Adipocyte (in vitro differentiated cells): Measurements from ENCODE around the gene UBL7.

Source experiments
- DNase-seq: peaks from one replicate; pipeline ENCODE4 v3.0.0-alpha.2; 2015; ENCODE audit warnings: low read depth
- H3K27me3 ChIP-seq: replicated peaks from 2 replicates; pipeline ENCODE4 v1.7.0; 2013; ENCODE audit warnings: mild to moderate bottlenecking, low read length, moderate library complexity; ENCODE audit not compliant: control insufficient read depth, insufficient read depth
- H3K36me3 ChIP-seq: 2 replicates; pipeline ENCODE4 v1.7.0; 2013; ENCODE audit warnings: low read length, mild to moderate bottlenecking, moderate library complexity; ENCODE audit not compliant: control insufficient read depth, insufficient read depth, severe bottlenecking
- H3K4me1 ChIP-seq: 2 replicates; pipeline ENCODE4 v1.7.0; 2013; ENCODE audit warnings: mild to moderate bottlenecking, low read length, moderate library complexity; ENCODE audit not compliant: control insufficient read depth, insufficient read depth
- H3K4me3 ChIP-seq: 2 replicates; pipeline ENCODE4 v1.7.0; 2013; ENCODE audit warnings: mild to moderate bottlenecking, low read length, moderate library complexity
- H3K9ac ChIP-seq: 2 replicates; pipeline ENCODE4 v1.7.0; 2013; ENCODE audit warnings: mild to moderate bottlenecking, low read length, moderate library complexity
- H3K9me3 ChIP-seq: 2 replicates; pipeline ENCODE4 v1.7.0; 2013; ENCODE audit warnings: mild to moderate bottlenecking, low read length, moderate library complexity; ENCODE audit not compliant: control insufficient read depth

Gene UBL7

GRCh38 chr15:74427607-74428441 is 33.1 kb downstream of the UBL7 start:
- no peaks in the 10 kb centered on the region for H3K9me3 ChIP-seq
- no peaks in the 10 kb centered on the region for H3K27me3 ChIP-seq
- H3K4me3 ChIP-seq: no peak overlapping the region
- no peak overlapping the region for H3K9ac ChIP-seq
- H3K4me1 ChIP-seq: peaks cover 37% of the 10 kb centered on the region
- H3K36me3 ChIP-seq: no peaks in the 10 kb centered on the region
- no peak for DNase-seq

- DNase-seq: no peak
- no peak overlapping the region for H3K4me3 ChIP-seq
Measured at GRCh38 chr15:74426404-74427281, 34.3 kb downstream of the UBL7 start.

GRCh38 chr15:74425630-74426029 is 35.3 kb downstream of the UBL7 start:
- no peaks in the 10 kb centered on the region for H3K9me3 ChIP-seq
- H3K27me3 ChIP-seq: no peaks in the 10 kb centered on the region
- H3K9ac ChIP-seq: no peak overlapping the region
- H3K36me3 ChIP-seq: no peaks in the 10 kb centered on the region
- peaks cover 45% of the 10 kb centered on the region for H3K4me1 ChIP-seq
- DNase-seq: no peak
- H3K4me3 ChIP-seq: no peak overlapping the region

More at GRCh38 chr15:74426404-74427281, 34.3 kb downstream of the UBL7 start:
- Histone ChIP-seq H3K9me3 (no peaks in the 10 kb centered on the region), H3K9ac (no peak overlapping the region), H3K27me3 (no peaks in the 10 kb centered on the region), H3K4me1 (peaks cover 42% of the 10 kb centered on the region), H3K36me3 (no peaks in the 10 kb centered on the region)

- no peaks in the 10 kb centered on the region for H3K36me3 ChIP-seq
- no peaks in the 10 kb centered on the region for H3K27me3 ChIP-seq
- H3K4me3 ChIP-seq: no peak overlapping the region
- DNase-seq: no peak
- H3K9ac ChIP-seq: no peak overlapping the region
- no peaks in the 10 kb centered on the region for H3K9me3 ChIP-seq
- H3K4me1 ChIP-seq: peaks cover 51% of the 10 kb centered on the region
Measured at GRCh38 chr15:74424901-74425528, 35.9 kb downstream of the UBL7 start.

DNA sequence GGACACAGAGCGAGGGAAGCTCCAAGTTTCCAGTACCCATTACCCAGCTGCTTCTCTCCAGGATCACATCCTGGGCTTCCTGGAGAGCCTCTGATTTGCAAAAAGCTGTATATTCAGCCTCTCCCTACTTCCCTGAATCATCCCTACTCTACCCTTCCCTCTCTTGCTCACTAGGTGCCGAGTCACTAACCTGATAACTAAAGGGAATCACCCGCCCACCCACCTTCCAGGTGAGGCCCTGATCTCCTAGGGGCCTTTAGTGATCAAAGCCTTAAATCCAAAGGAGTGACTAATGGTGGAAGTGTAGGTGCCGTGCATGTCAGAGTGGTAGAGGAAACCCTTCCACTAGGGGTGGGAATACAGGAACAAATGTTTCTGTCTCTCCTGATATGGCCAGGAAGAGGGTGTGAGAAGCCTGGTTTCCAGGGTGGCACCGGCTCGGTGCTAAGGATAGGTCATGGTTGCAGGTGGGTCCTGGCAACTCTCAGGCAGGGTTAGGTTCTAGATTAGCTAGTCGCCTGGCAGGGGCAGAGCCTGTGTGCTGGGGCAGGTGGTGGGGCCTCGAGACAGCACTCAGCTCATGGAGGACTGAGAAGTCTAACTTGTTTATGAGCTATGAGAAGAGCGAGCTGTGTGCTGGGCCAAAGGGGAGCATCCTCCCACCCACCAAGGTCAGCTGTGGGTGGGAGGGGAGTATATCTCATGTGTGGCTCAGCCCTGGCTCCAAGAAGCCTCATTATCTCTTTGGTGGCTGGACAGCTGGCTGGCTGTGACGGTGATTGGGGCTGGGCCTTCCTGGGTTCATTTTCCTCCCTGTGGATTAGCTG is 37.3 kb downstream of the UBL7 start:
- Histone ChIP-seq H3K9me3 (no peaks in the 10 kb centered on the region), H3K4me1 (peaks cover 57% of the 10 kb centered on the region), H3K27me3 (no peaks in the 10 kb centered on the region), H3K4me3 (no peak overlapping the region), H3K9ac (peak overlapping the region; percentile 58), H3K36me3 (no peaks in the 10 kb centered on the region)
- DNase-seq: no peak

GRCh38 chr15:74422652-74423430 is 38.1 kb downstream of the UBL7 start:
- H3K9ac ChIP-seq: peak overlapping the region; percentile 60
- H3K9me3 ChIP-seq: no peaks in the 10 kb centered on the region
- no peaks in the 10 kb centered on the region for H3K27me3 ChIP-seq
- DNase-seq: peak; percentile 63
- H3K4me3 ChIP-seq: peak overlapping the region; percentile 52
- H3K36me3 ChIP-seq: no peaks in the 10 kb centered on the region
- H3K4me1 ChIP-seq: peaks cover 51% of the 10 kb centered on the region

DNA sequence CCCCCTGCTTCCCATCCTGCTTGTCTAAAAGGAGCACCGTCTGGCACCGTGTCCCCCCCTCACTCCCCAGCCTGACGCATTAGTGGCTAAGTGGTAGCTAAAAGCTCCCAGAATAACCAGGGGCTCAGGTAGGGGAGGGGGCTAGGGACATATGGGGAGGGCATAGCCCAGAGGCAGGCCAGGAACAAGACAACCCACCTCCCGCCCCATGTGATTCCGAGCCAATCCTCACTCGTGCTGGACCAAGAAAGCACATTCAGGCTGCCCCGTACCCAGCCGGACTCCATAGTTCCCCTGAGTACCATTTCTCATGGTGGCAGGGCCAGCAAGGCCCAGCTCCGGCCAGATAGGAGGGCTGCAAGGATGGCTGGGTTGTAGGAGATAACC is 38.7 kb downstream of the UBL7 start:
- Histone ChIP-seq H3K9ac (peak overlapping the region; percentile 60), H3K4me1 (peaks cover 56% of the 10 kb centered on the region), H3K9me3 (no peaks in the 10 kb centered on the region), H3K27me3 (no peaks in the 10 kb centered on the region), H3K36me3 (no peaks in the 10 kb centered on the region), H3K4me3 (peak overlapping the region; percentile 52)
- DNase-seq: no peak

GRCh38 chr15:74421302-74422245 is 39.4 kb downstream of the UBL7 start:
- Histone ChIP-seq H3K9me3 (no peaks in the 10 kb centered on the region), H3K4me1 (peaks cover 63% of the 10 kb centered on the region), H3K9ac (peak overlapping the region; percentile 60), H3K4me3 (no peak overlapping the region), H3K27me3 (no peaks in the 10 kb centered on the region), H3K36me3 (no peaks in the 10 kb centered on the region)
- no peak for DNase-seq

- H3K4me1 ChIP-seq: peaks cover 67% of the 10 kb centered on the region
- no peaks in the 10 kb centered on the region for H3K27me3 ChIP-seq
- no peak overlapping the region for H3K4me3 ChIP-seq
- DNase-seq: no peak
- H3K9ac ChIP-seq: peak overlapping the region; percentile 4
- no peaks in the 10 kb centered on the region for H3K9me3 ChIP-seq
- peaks cover 5% of the 10 kb centered on the region for H3K36me3 ChIP-seq
Measured at GRCh38 chr15:74420193-74420905, 40.6 kb downstream of the UBL7 start.
